ENCODE measurements around the gene SKAP1.

- TF ChIP-seq POLR2A (IDR thresholded peaks at IDR 0.05; ENCODE audit: low read depth, low read length) (no peak), POLR2AphosphoS5 (IDR thresholded peaks at IDR 0.05; ENCODE audit: low read depth, low read length) (no peak)
Measured at GRCh38 chr17:48373883-48374282, 56.1 kb downstream of the SKAP1 start.

Measured in GM12892 (cell line).